Measurements from ENCODE around the gene DXO. TPM values are rescaled to one million over a fixed set of nuclear protein-coding genes. Genes with fewer than 3 reads are reported as not detected.
A peak's percentile ranks its signal among the peaks of the same experiment; 100 is the strongest.

DXO gene
- total RNA-seq, 4 donors from 2014 or later = 17.5 to 29.9 (median 20.9) TPM

- intact Hi-C loops (cut with DNase I; ENCODE audit: low total_unique reads) = no loop called here
- Histone ChIP-seq H3K27me3 (no peaks in the 10 kb centered on the region), H3K36me3 (peaks cover 0 to 32% (median 13%) of the 10 kb centered on the region in 4 donors), H3K27ac (peak overlapping the region; percentile 93 to 99 (median 96)), H3K4me1 (peaks cover 23 to 25% (median 24%) of the 10 kb centered on the region in 4 donors), H3K9me3 (no peaks in the 10 kb centered on the region), H3K4me3 (no peak overlapping the region)
- WGBS, 2 donors (ENCODE audit: low coverage in 1 of 2) = 76 to 92% methylated on average over 5 to 17 of the region's 17 CpGs
- TF ChIP-seq POLR2AphosphoS5 (IDR thresholded peaks at IDR 0.05) = no peak
- TF ChIP-seq EP300 (IDR thresholded peaks at IDR 0.05; ENCODE audit: low read depth) = no peak
- no peak for TF ChIP-seq CTCF (IDR thresholded peaks at IDR 0.05)
- no peak for TF ChIP-seq POLR2A (IDR thresholded peaks at IDR 0.05)
- in situ Hi-C loops (cut with MboI; ENCODE audit: low pct_ligation_motif_present in 1 of 4, low pct_unique_long_range_greater_than_20kb in 1 of 4, low sequenced_read_pairs in 3 of 4) = loop anchor here in 2 of 4 donors (25.0 kb wide), 1 partner anchor 92 kb away; no protein-coding TSS in a partner anchor
- DNase-seq = no peak
These were observed 2.0 kb downstream of the DXO start for GRCh38 chr6:31969712-31970603.

GRCh38 chr6:31968791-31969711, 2.9 kb downstream of the DXO start:
- H3K36me3 ChIP-seq = peaks cover 0 to 39% (median 14%) of the 10 kb centered on the region in 4 donors
- in situ Hi-C loops (cut with MboI; ENCODE audit: low pct_ligation_motif_present in 1 of 4, low pct_unique_long_range_greater_than_20kb in 1 of 4, low sequenced_read_pairs in 3 of 4) (loop anchor here in 2 of 4 donors (25.0 kb wide), 1 partner anchor 93 kb away; no protein-coding TSS in a partner anchor), intact Hi-C loops (cut with DNase I; ENCODE audit: low total_unique reads) (no loop called here)
- H3K4me1 ChIP-seq = peaks cover 23 to 25% (median 24%) of the 10 kb centered on the region in 4 donors
- TF ChIP-seq POLR2A (IDR thresholded peaks at IDR 0.05) = no peak
- TF ChIP-seq CTCF (IDR thresholded peaks at IDR 0.05) = no peak
- no peak for TF ChIP-seq POLR2AphosphoS5 (IDR thresholded peaks at IDR 0.05)
- TF ChIP-seq EP300 (IDR thresholded peaks at IDR 0.05; ENCODE audit: low read depth) = no peak
- H3K27ac ChIP-seq = no peak overlapping the region
- H3K4me3 ChIP-seq = no peak overlapping the region
- H3K27me3 ChIP-seq = no peaks in the 10 kb centered on the region
- 90% methylated on average over 22 of the region's 23 CpGs; no CpG with 5 or more reads in 1 of the 2 donors for WGBS, 2 donors (ENCODE audit: low coverage in 1 of 2)
- no peak for DNase-seq
- H3K9me3 ChIP-seq = no peaks in the 10 kb centered on the region

GRCh38 chr6:31968326-31968725, 3.6 kb downstream of the DXO start:
- no peak overlapping the region for H3K27ac ChIP-seq
- DNase-seq = no peak
- 84% methylated on average over 11 of the region's 11 CpGs; no CpG with 5 or more reads in 1 of the 2 donors for WGBS, 2 donors (ENCODE audit: low coverage in 1 of 2)
- intact Hi-C loops (cut with DNase I; ENCODE audit: low total_unique reads) (no loop called here), in situ Hi-C loops (cut with MboI; ENCODE audit: low pct_ligation_motif_present in 1 of 4, low pct_unique_long_range_greater_than_20kb in 1 of 4, low sequenced_read_pairs in 3 of 4) (loop anchor here in 2 of 4 donors (25.0 kb wide), 1 partner anchor 94 kb away; no protein-coding TSS in a partner anchor)
- no peaks in the 10 kb centered on the region for H3K9me3 ChIP-seq
- peaks cover 19 to 23% (median 20%) of the 10 kb centered on the region in 4 donors for H3K4me1 ChIP-seq
- TF ChIP-seq CTCF (IDR thresholded peaks at IDR 0.05) = no peak
- TF ChIP-seq POLR2A (IDR thresholded peaks at IDR 0.05) = no peak
- TF ChIP-seq POLR2AphosphoS5 (IDR thresholded peaks at IDR 0.05) = no peak
- TF ChIP-seq EP300 (IDR thresholded peaks at IDR 0.05; ENCODE audit: low read depth) = no peak
- no peaks in the 10 kb centered on the region for H3K27me3 ChIP-seq
- peaks cover 0 to 44% (median 17%) of the 10 kb centered on the region in 4 donors for H3K36me3 ChIP-seq
- H3K4me3 ChIP-seq = no peak overlapping the region
